Keratinocyte (primary cell): Measurements from ENCODE around the gene THRB.

Experiments
- CTCF ChIP-seq, 3 experiments: IDR thresholded peaks in 1 of 3; conservative IDR thresholded peaks in 1 of 3; optimal IDR thresholded peaks in 1 of 3; 2 replicates in 2 of 3; 3 replicates in 1 of 3; pipeline versions ENCODE3 to v1.5.1; 2011; ENCODE audit warnings: low read length in 3 of 3, mild to moderate bottlenecking in 3 of 3, moderate library complexity in 2 of 3, control low read depth in 1 of 3, inconsistent platforms in 1 of 3; ENCODE audit not compliant: insufficient read depth in 2 of 3; ENCODE audit errors: extremely low read depth in 1 of 3
- EZH2 ChIP-seq: IDR thresholded peaks from one replicate; pipeline ENCODE4 v1.6.1; 2012; ENCODE audit warnings: inconsistent platforms, mild to moderate bottlenecking, low read length, moderate library complexity

DNA sequence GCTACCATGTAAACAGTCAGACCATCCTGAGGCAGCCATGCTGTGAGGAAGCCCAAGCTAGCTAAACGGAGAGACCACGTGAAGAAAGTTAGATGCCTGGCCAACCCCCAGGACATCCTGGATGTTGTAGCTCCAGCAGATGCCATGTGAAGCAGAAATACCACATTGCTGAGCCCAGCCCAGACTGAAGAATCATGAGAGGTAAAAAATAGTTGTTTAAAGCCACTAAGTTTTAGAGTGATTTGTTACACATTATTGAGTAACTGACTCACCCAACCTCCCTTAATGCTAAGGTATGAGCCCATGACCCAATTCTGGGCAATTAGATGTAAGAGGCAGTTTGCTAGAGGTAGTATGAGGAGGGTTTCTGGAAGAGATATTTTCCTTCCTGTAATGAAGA, 200.5 kb downstream of the THRB start:
- TF ChIP-seq EZH2 (no peak), CTCF (optimal IDR thresholded peaks at IDR 0.05 in 1 of 3, IDR thresholded peaks at IDR 0.05 in 1 of 3, conservative IDR thresholded peaks at IDR 0.05 in 1 of 3; ENCODE audit: extremely low read depth in 1 of 3, insufficient read depth in 2 of 3, low read length in 3 of 3) (no peak)
